ENCODE results near the gene GEMIN7.

GEMIN7 gene

DNA sequence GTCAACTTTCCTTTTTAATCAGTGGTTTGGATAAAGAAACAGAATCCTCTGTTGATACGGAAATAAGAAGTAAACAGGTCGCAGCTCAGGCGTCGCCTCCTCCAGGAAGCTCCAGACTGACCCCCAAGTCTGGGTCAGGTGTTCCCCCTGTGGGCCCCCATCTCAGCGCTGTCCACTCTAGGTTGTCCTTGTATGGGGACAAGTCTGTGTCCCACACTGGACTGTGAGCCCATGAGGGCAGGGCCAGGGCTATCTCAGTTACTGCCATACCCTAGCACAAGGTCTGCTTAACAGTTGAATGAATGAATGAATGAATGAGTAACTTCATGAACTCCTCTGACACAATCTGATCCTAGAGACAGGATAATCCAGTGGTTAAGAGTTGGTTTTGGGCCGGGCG, 32.7 kb upstream of the GEMIN7 start:
- Histone ChIP-seq H3K9ac (ENCODE audit: low read depth, low read length) (no peak overlapping the region), H3K36me3 (ENCODE audit: control insufficient read depth, insufficient read depth, low read length) (peaks cover 46% of the 10 kb centered on the region), H3K27ac (ENCODE audit: low read depth, low read length) (no peak overlapping the region), H3K27me3 (ENCODE audit: control insufficient read depth, insufficient read depth, low read length) (no peaks in the 10 kb centered on the region), H3K9me3 (ENCODE audit: control insufficient read depth, insufficient read depth, low read length) (no peaks in the 10 kb centered on the region), H3K4me3 (ENCODE audit: low read depth, low read length) (no peak overlapping the region), H3K4me1 (ENCODE audit: control insufficient read depth, insufficient read depth, low read length) (no peaks in the 10 kb centered on the region)

GRCh38 chr19:45047188-45047797, 31.8 kb upstream of the GEMIN7 start:
- peaks cover 43% of the 10 kb centered on the region for H3K36me3 ChIP-seq (ENCODE audit: control insufficient read depth, insufficient read depth, low read length)
- no peak overlapping the region for H3K27ac ChIP-seq (ENCODE audit: low read depth, low read length)

DNA sequence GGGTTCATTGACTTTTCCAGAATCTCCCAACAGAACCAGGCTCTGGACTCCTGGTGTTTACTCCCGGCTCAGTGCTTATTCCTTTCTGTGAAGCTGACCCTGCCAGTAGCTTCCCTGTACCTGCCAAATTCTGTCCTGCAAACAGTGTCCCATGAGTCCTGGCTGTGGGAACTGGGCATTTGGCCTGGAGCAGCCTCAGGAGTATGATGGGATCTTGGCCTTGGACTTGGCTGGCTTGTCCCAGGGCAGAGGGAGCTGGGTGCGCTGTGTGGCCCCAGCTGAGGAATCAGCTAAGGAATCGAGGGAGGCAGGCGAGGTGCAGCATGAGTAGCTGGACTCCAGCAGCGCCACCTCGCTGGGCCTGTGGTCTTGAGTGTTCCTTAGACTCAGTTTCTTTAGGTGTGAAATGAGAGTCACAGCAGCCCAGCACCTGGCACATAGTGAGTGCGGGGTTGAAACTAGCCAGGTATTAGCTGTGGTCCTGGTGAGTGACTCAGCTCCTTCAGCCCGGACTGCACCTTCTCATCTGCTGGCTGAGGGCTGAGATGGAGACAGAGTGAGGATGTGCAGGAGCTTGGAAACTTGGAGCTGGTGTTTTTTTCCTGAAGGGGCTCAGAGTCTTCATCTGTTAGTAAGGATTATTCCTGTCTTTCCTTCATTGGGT, 29.9 kb upstream of the GEMIN7 start:
- Histone ChIP-seq H3K36me3 (ENCODE audit: control insufficient read depth, insufficient read depth, low read length) (peaks cover 43% of the 10 kb centered on the region), H3K9me3 (ENCODE audit: control insufficient read depth, insufficient read depth, low read length) (no peaks in the 10 kb centered on the region), H3K27me3 (ENCODE audit: control insufficient read depth, insufficient read depth, low read length) (no peaks in the 10 kb centered on the region), H3K4me3 (ENCODE audit: low read depth, low read length) (no peak overlapping the region), H3K9ac (ENCODE audit: low read depth, low read length) (no peak overlapping the region; the same call in 1 of the 2 replicates), H3K27ac (ENCODE audit: low read depth, low read length) (no peak overlapping the region), H3K4me1 (ENCODE audit: control insufficient read depth, insufficient read depth, low read length) (no peaks in the 10 kb centered on the region)

More at GRCh38 chr19:45047188-45047797, 31.8 kb upstream of the GEMIN7 start:
- H3K4me1 ChIP-seq (ENCODE audit: control insufficient read depth, insufficient read depth, low read length): no peaks in the 10 kb centered on the region
- no peak overlapping the region for H3K4me3 ChIP-seq (ENCODE audit: low read depth, low read length)
- H3K9ac ChIP-seq (ENCODE audit: low read depth, low read length): no peak overlapping the region
- H3K27me3 ChIP-seq (ENCODE audit: control insufficient read depth, insufficient read depth, low read length): no peaks in the 10 kb centered on the region
- no peaks in the 10 kb centered on the region for H3K9me3 ChIP-seq (ENCODE audit: control insufficient read depth, insufficient read depth, low read length)

DNA sequence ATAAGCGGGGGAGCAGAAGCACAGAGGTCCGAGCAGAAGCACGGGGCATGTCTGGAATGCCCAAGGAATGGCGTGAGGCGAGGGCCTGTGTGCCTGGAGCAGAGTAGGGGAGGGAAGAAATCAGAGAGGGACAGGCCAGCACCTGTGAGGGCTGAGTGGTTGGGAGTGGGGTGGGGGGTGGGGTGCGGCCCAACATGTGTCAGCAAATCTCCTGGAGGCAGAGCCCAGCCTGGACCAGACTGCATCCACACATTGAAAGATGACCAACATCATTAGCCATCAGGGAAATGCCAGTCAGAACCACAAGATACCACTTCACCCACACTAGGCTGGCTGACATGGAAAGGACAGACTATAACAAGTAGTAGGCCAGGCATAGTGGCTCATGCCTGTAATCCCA, 29.0 kb upstream of the GEMIN7 start:
- no peak overlapping the region for H3K27ac ChIP-seq (ENCODE audit: low read depth, low read length)
- H3K4me1 ChIP-seq (ENCODE audit: control insufficient read depth, insufficient read depth, low read length): no peaks in the 10 kb centered on the region
- H3K9ac ChIP-seq (ENCODE audit: low read depth, low read length): no peak overlapping the region
- no peak overlapping the region for H3K4me3 ChIP-seq (ENCODE audit: low read depth, low read length)
- no peaks in the 10 kb centered on the region for H3K27me3 ChIP-seq (ENCODE audit: control insufficient read depth, insufficient read depth, low read length)
- no peaks in the 10 kb centered on the region for H3K9me3 ChIP-seq (ENCODE audit: control insufficient read depth, insufficient read depth, low read length)
- peaks cover 42% of the 10 kb centered on the region for H3K36me3 ChIP-seq (ENCODE audit: control insufficient read depth, insufficient read depth, low read length)

GRCh38 chr19:45051929-45052579, 27.0 kb upstream of the GEMIN7 start:
- H3K4me1 ChIP-seq (ENCODE audit: control insufficient read depth, insufficient read depth, low read length): no peaks in the 10 kb centered on the region
- no peaks in the 10 kb centered on the region for H3K9me3 ChIP-seq (ENCODE audit: control insufficient read depth, insufficient read depth, low read length)
- H3K27me3 ChIP-seq (ENCODE audit: control insufficient read depth, insufficient read depth, low read length): no peaks in the 10 kb centered on the region
- H3K27ac ChIP-seq (ENCODE audit: low read depth, low read length): no peak overlapping the region
- no peak overlapping the region for H3K9ac ChIP-seq (ENCODE audit: low read depth, low read length)
- H3K4me3 ChIP-seq (ENCODE audit: low read depth, low read length): no peak overlapping the region
- peaks cover 47% of the 10 kb centered on the region for H3K36me3 ChIP-seq (ENCODE audit: control insufficient read depth, insufficient read depth, low read length)

- H3K36me3 ChIP-seq (ENCODE audit: control insufficient read depth, insufficient read depth, low read length): peaks cover 89% of the 10 kb centered on the region
Measured at GRCh38 chr19:45056831-45057230, 22.2 kb upstream of the GEMIN7 start.

GRCh38 chr19:45057444-45057843, 21.6 kb upstream of the GEMIN7 start:
- Histone ChIP-seq H3K36me3 (ENCODE audit: control insufficient read depth, insufficient read depth, low read length) (peaks cover 88% of the 10 kb centered on the region), H3K4me1 (ENCODE audit: control insufficient read depth, insufficient read depth, low read length) (peaks cover 2% of the 10 kb centered on the region; the same call in 1 of the 2 replicates), H3K4me3 (ENCODE audit: low read depth, low read length) (no peak overlapping the region), H3K9ac (ENCODE audit: low read depth, low read length) (no peak overlapping the region), H3K9me3 (ENCODE audit: control insufficient read depth, insufficient read depth, low read length) (no peaks in the 10 kb centered on the region), H3K27ac (ENCODE audit: low read depth, low read length) (no peak overlapping the region), H3K27me3 (ENCODE audit: control insufficient read depth, insufficient read depth, low read length) (no peaks in the 10 kb centered on the region)

More at GRCh38 chr19:45056831-45057230, 22.2 kb upstream of the GEMIN7 start:
- H3K9ac ChIP-seq (ENCODE audit: low read depth, low read length): no peak overlapping the region
- H3K4me1 ChIP-seq (ENCODE audit: control insufficient read depth, insufficient read depth, low read length): peaks cover 2% of the 10 kb centered on the region; the same call in 1 of the 2 replicates
- H3K27ac ChIP-seq (ENCODE audit: low read depth, low read length): no peak overlapping the region
- H3K9me3 ChIP-seq (ENCODE audit: control insufficient read depth, insufficient read depth, low read length): no peaks in the 10 kb centered on the region
- H3K4me3 ChIP-seq (ENCODE audit: low read depth, low read length): no peak overlapping the region
- no peaks in the 10 kb centered on the region for H3K27me3 ChIP-seq (ENCODE audit: control insufficient read depth, insufficient read depth, low read length)

DNA sequence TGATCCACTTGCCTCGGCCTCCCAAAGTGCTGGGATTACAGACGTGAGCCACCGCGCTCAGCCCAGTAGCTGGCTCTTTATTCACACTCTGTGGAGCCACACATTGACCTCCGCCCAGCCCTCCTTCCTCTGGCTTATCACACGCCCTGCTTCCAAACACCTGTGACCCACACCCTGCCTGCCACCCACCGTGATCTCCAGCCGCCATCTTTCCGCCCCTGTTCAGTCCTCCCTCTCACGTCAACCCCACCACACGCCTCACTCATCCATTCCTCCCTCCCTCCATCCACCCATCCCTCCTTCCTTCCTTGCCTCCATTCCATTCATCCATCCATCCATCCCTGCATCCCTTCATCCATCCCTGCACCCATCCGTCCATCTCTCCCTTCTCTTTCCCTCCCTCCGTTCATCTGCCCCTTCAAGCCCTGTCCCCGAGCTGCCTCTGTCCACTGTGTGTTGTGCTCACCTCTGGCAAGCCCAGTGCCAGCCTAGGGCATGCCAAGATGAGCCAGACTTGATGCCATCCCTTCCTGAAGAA, 20.4 kb upstream of the GEMIN7 start:
- no peak overlapping the region for H3K4me3 ChIP-seq (ENCODE audit: low read depth, low read length)
- peaks cover 2% of the 10 kb centered on the region; the same call in 1 of the 2 replicates for H3K4me1 ChIP-seq (ENCODE audit: control insufficient read depth, insufficient read depth, low read length)
- H3K27ac ChIP-seq (ENCODE audit: low read depth, low read length): no peak overlapping the region
- H3K27me3 ChIP-seq (ENCODE audit: control insufficient read depth, insufficient read depth, low read length): no peaks in the 10 kb centered on the region
- no peak overlapping the region for H3K9ac ChIP-seq (ENCODE audit: low read depth, low read length)
- no peaks in the 10 kb centered on the region for H3K9me3 ChIP-seq (ENCODE audit: control insufficient read depth, insufficient read depth, low read length)
- H3K36me3 ChIP-seq (ENCODE audit: control insufficient read depth, insufficient read depth, low read length): peaks cover 90% of the 10 kb centered on the region

- H3K4me1 ChIP-seq (ENCODE audit: control insufficient read depth, insufficient read depth, low read length): peaks cover 2% of the 10 kb centered on the region; the same call in 1 of the 2 replicates
- no peak overlapping the region for H3K9ac ChIP-seq (ENCODE audit: low read depth, low read length)
- H3K27ac ChIP-seq (ENCODE audit: low read depth, low read length): no peak overlapping the region
- H3K36me3 ChIP-seq (ENCODE audit: control insufficient read depth, insufficient read depth, low read length): peaks cover 90% of the 10 kb centered on the region
- H3K27me3 ChIP-seq (ENCODE audit: control insufficient read depth, insufficient read depth, low read length): no peaks in the 10 kb centered on the region
- no peak overlapping the region for H3K4me3 ChIP-seq (ENCODE audit: low read depth, low read length)
- H3K9me3 ChIP-seq (ENCODE audit: control insufficient read depth, insufficient read depth, low read length): no peaks in the 10 kb centered on the region
Measured at GRCh38 chr19:45059258-45059965, 19.6 kb upstream of the GEMIN7 start.

DNA sequence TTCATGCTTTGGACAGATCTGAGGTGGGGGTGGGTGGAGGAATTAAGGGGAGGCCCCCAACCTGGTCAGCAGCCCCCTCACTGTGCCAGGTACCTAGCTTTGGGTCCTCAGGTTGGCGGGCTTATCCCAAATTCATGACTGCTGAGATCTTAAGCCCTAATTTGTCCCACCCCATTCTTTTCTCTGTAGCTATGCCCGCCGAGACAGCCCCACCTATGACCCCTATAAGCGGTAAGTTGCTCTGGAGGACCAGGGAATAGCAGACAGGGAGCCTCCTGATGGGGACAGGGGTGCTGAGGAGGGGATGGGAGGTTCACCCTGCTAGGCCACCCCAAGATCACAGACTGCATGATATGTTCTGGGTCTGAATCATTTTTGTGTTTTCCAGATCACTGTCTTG, 17.1 kb upstream of the GEMIN7 start:
- H3K4me3 ChIP-seq (ENCODE audit: low read depth, low read length): no peak overlapping the region
- no peak overlapping the region for H3K9ac ChIP-seq (ENCODE audit: low read depth, low read length)
- H3K36me3 ChIP-seq (ENCODE audit: control insufficient read depth, insufficient read depth, low read length): peaks cover 85% of the 10 kb centered on the region
- H3K9me3 ChIP-seq (ENCODE audit: control insufficient read depth, insufficient read depth, low read length): no peaks in the 10 kb centered on the region
- H3K27ac ChIP-seq (ENCODE audit: low read depth, low read length): no peak overlapping the region
- no peaks in the 10 kb centered on the region for H3K27me3 ChIP-seq (ENCODE audit: control insufficient read depth, insufficient read depth, low read length)
- H3K4me1 ChIP-seq (ENCODE audit: control insufficient read depth, insufficient read depth, low read length): peaks cover 2% of the 10 kb centered on the region; the same call in 1 of the 2 replicates

All from HUES48 (cell line).